Measurements from ENCODE around the gene RTN4RL2. TPM values are rescaled to one million over a fixed set of nuclear protein-coding genes. Genes with fewer than 3 reads are reported as not detected.

RTN4RL2 gene
- total and polyA plus RNA-seq, 2 donors (not counting 3 experiments of a cell fraction or from before 2014, with no cell fraction given), result 0.35 to 1.3 TPM

DNA sequence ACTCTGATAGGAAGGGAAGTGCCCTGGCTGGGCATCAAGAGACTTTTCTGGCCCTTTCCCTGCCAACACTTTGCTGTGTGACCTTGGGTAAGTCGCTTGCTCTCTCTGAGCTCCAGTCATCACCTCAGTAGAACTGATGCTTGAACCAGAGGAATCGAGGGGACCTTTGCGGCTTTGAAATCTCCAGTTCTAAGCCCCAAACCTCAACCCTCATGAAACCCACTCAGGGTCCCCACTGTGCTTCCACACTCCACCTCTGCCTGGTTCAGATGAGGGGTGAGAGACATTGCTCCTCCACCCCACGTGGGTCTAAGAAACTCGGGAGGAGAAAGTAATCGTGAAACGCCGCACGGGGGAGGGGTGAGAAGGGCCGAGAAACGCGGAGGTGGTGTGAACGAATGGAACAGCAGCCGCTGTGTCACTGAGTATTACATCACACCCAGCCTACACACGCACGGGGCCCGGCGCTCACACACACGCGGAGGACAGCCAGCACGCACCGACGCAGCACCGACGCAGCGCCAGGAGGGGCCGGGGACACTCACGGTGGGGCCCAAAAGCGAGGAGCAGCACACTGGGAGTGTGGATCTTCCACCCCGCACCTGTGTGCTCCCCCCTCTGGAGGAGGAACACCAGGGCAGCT is 4.3 kb downstream of the RTN4RL2 start:
- no peaks in the 10 kb centered on the region for H3K36me3 ChIP-seq (ENCODE audit: control insufficient read depth in 2 of 2, extremely low read depth in 1 of 2, insufficient read depth in 2 of 2, low read length in 2 of 2)
- no peaks in the 10 kb centered on the region for H3K9me3 ChIP-seq (replicated peaks; ENCODE audit: control insufficient read depth, insufficient read depth, low read length)
- no peak overlapping the region for H3K4me2 ChIP-seq (ENCODE audit: insufficient read depth, low read length)
- H3K4me1 ChIP-seq (ENCODE audit: control insufficient read depth, extremely low read depth, insufficient read depth, low read length), result peaks cover 2% of the 10 kb centered on the region
- intact Hi-C loops (cut with micrococcal nuclease), result no loop called here
- TF ChIP-seq, protein P1, sequence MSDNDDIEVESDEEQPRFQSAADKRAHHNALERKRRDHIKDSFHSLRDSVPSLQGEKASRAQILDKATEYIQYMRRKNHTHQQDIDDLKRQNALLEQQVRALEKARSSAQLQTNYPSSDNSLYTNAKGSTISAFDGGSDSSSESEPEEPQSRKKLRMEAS (IDR thresholded peaks at IDR 0.05; ENCODE audit: insufficient read depth, insufficient read length), result no peak
- no peak for TF ChIP-seq FOS (IDR thresholded peaks at IDR 0.05; ENCODE audit: borderline replicate concordance, insufficient read depth, low read length)
- no peak for TF ChIP-seq MYC (IDR thresholded peaks at IDR 0.05; ENCODE audit: low read depth, low read length)
- TF ChIP-seq EZH2 (IDR thresholded peaks at IDR 0.05; ENCODE audit: borderline replicate concordance, low read depth, low read length, severe bottlenecking), result no peak
- no peak for TF ChIP-seq GATA2 (IDR thresholded peaks at IDR 0.05; ENCODE audit: insufficient read depth, insufficient read length, low read depth, low read length)
- no peak for TF ChIP-seq POLR2A (IDR thresholded peaks at IDR 0.05; ENCODE audit: low read depth, low read length)
- TF ChIP-seq JUN (IDR thresholded peaks at IDR 0.05; ENCODE audit: borderline replicate concordance, insufficient read depth, insufficient read length, low read depth), result no peak
- TF ChIP-seq CTCF (IDR thresholded peaks at IDR 0.05; ENCODE audit: extremely low read depth in 1 of 2, insufficient read depth in 1 of 2, low read depth in 1 of 2, low read length in 2 of 2), result no peak
- no peak for TF ChIP-seq POLR2AphosphoS5 (IDR thresholded peaks at IDR 0.05; ENCODE audit: insufficient read depth, low read depth, low read length)
- no peak for FAIRE-seq
- no peak for DNase-seq (ENCODE audit: low read depth, low spot score)
- no peaks in the 10 kb centered on the region for H4K20me1 ChIP-seq (replicated peaks; ENCODE audit: control insufficient read depth, extremely low read depth, insufficient read depth, low read length)
- ChIA-PET POLR2A (no interaction called here), CTCF (interaction anchor here (1.1 to 1.6 kb wide), 2 partner anchors 12 to 14 kb away, joined by 3 to 5 read pairs; no protein-coding TSS in a partner anchor)
- H2AFZ ChIP-seq (ENCODE audit: low read depth, low read length), result no peak overlapping the region
- H3K27me3 ChIP-seq (ENCODE audit: control insufficient read depth in 2 of 2, insufficient read depth in 2 of 2, low read length in 2 of 2), result peaks cover 21 to 26% of the 10 kb centered on the region in 2 experiments
- H3K9ac ChIP-seq (replicated peaks; ENCODE audit: extremely low read depth, insufficient read depth, low read length), result no peak overlapping the region
- H3K27ac ChIP-seq (ENCODE audit: insufficient read depth, low read depth, low read length), result no peak overlapping the region
- no peaks in the 10 kb centered on the region for H3K9me1 ChIP-seq (replicated peaks; ENCODE audit: control insufficient read depth, extremely low read depth, insufficient read depth, low read length)
- no peaks in the 10 kb centered on the region for H3K79me2 ChIP-seq (ENCODE audit: control insufficient read depth, insufficient read depth, low read length)
- no peak overlapping the region for H3K4me3 ChIP-seq (replicated peaks in 1 of 3; ENCODE audit: insufficient read depth in 1 of 3, low read depth in 1 of 3, low read length in 3 of 3)
- BruUV-seq (replicated peaks), result no TSS peak
- dilution Hi-C loops (cut with MboI; ENCODE audit: extremely low pct_ligation_motif_present, low sequenced_read_pairs), result no loop called here

Data from endothelial cell of umbilical vein (primary cell).